GM23338 (cell line): ENCODE measurements around the gene LAX1.

Experiments
- CTCF ChIP-seq, 2 experiments: fragments of 200-600 bp in 1 of 2; sonication (generic) in 1 of 2; conservative IDR thresholded peaks; 2 replicates each; pipeline versions ENCODE4 v1.5.1 to v1.6.1; 2016 to 2017; ENCODE audit warnings: antibody characterized with exemption in 2 of 2, low read depth in 2 of 2, mild to moderate bottlenecking in 2 of 2, moderate library complexity in 1 of 2
- EZH2 ChIP-seq: fragments of 200-600 bp; sonication (generic); IDR thresholded peaks from one replicate; pipeline ENCODE4 v1.8.0; 2017; ENCODE audit warnings: antibody characterized with exemption, mild to moderate bottlenecking, low read depth; ENCODE audit not compliant: unreplicated experiment
- EZH2phosphoT487 ChIP-seq: fragments of 200-600 bp; sonication (generic); IDR thresholded peaks from one replicate; pipeline ENCODE4 v1.8.1; 2018; ENCODE audit warnings: antibody characterized with exemption; ENCODE audit not compliant: unreplicated experiment
- JUNB ChIP-seq: IDR thresholded peaks from one replicate; pipeline ENCODE4 v1.6.1; 2016; ENCODE audit warnings: antibody characterized with exemption; ENCODE audit not compliant: unreplicated experiment
- POLR2AphosphoS5 ChIP-seq: IDR thresholded peaks from 2 replicates; pipeline ENCODE4 v1.6.1; 2016; ENCODE audit warnings: antibody characterized with exemption, low read depth

GRCh38 chr1:203768256-203768655, 3.3 kb downstream of the LAX1 start:
- TF ChIP-seq CTCF (conservative IDR thresholded peaks at IDR 0.05; ENCODE audit: low read depth in 2 of 2) (no peak), EZH2phosphoT487 (no peak), POLR2AphosphoS5 (no peak), EZH2 (no peak), JUNB (no peak)
